TTC549 (cell line): ENCODE results near the gene PRKAG2.

Source experiments
- FAIRE-seq: peaks from 2 replicates; lab custom pipeline; 2012; peaks lifted over from hg19 to GRCh38; lab: Jason Lieb, UNC

PRKAG2 gene

GRCh38 chr7:151608031-151608551 lies 268.8 kb downstream of the PRKAG2 start:
- FAIRE-seq: no peak

- no peak for FAIRE-seq
Observed at GRCh38 chr7:151607464-151607867, 269.4 kb downstream of the PRKAG2 start.

DNA sequence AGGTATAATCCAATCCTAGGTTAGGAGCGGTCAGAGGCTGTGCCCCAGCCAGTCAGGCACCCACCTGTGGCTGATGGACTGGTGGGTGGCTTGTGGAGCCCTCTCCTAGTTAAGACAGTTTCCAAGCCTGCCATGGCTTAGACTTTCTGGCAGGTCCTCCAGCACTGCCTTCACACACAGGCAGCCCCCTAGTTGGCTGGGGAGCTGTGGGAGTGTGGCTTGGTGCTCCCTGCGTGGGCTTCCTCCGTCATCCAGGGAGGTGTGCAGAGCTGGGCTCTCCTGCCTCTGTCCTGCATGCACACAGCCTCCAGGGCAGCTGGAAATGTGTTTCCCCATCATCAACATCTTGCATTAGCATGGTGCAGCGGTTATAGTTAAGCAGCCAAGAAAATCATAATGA lies 273.0 kb downstream of the PRKAG2 start:
- FAIRE-seq: no peak

DNA sequence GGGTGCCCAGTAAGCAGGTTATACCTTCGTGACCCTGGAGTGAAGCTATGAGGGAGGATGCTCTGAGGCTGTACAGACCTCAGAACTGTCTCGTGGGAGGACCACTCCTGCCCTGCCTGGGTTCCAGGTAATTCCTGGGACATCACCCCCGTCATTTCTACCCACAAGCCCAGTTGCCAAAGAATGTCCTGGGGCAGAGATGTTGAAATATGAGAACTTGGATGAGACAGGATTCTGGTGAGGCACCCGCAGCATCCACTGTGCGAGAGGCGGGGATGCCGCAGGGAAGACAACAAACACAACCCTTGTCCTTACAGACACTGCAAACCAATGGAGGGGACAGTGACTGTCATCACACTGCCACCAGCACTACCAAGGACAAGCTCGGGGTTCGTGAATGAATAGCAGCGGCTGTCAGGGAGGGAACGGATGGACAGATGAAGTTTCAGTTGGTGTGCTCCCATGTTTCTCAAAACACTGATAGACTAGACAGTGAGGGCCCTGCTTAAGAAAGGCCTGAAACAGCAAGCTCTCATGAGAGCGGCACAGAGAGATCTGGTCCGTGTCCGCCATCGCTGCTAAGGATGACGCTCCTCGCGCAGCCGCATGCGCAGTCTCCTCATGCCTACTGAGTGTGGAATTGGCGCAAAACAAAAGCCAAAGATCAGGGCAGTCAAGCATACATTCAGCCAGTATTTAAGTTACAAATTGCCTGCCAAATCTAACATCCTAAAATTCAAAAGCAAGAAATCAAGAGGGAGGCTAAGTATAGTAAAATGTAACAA lies 275.2 kb downstream of the PRKAG2 start:
- FAIRE-seq: no peak

DNA sequence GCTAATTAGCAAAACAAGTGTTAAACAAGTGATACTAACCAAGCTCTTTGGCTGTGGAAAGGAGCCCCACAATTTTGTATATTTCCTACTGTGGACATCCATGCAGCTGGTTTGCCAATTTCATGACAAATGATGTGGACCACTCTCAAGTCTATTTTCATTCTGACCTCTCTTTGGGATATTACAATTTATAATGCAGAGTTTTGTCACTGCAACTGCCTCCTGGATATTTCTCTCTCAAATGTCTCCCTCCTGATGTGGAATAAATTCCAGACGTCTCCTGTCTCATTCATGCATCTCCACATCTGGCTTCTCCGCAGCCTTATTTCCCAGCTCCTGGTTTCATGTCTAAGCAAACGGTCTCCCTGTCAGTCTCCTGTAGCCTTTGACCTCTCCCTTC lies 276.6 kb downstream of the PRKAG2 start:
- no peak for FAIRE-seq

DNA sequence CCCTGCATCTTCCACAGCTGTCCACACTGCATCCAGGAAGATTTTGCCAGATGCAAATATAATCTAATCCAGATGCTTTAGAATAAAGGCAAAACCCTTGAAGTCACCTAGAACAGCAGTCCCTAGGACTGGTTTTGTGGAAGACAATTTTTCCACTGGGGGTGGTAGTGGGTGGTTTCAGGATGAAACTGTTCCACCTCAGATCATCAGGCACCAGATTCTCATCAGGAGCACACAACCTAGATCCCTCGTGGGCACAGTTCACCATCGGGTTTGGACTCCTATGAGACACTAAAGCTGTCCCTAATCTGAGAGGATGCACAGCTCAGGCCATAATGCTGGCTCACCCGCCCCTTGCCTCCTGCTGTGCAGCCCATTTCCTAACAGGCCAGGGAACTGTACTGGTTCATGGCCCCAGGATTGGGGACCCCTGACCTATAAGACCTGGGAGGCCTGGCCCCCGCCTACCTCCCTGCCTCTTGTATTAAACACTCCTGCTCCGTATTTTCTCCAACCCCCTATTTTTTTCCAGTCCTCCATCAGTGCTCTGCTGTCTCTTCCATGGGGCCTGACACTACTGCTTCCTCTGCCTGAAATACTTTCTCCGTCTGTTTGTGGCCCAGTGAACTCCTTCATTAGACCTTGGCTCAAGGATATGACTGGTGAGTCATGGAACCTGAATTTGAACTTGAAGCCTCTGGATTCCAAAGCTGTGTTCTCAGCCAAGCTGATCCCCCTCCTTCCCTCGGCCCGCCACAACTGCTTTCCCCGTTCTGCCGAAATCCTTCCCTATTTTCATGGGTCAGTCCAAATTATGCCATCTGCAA lies 277.3 kb downstream of the PRKAG2 start:
- FAIRE-seq: no peak

- no peak for FAIRE-seq
Observed at GRCh38 chr7:151597541-151598444, 279.1 kb downstream of the PRKAG2 start.

DNA sequence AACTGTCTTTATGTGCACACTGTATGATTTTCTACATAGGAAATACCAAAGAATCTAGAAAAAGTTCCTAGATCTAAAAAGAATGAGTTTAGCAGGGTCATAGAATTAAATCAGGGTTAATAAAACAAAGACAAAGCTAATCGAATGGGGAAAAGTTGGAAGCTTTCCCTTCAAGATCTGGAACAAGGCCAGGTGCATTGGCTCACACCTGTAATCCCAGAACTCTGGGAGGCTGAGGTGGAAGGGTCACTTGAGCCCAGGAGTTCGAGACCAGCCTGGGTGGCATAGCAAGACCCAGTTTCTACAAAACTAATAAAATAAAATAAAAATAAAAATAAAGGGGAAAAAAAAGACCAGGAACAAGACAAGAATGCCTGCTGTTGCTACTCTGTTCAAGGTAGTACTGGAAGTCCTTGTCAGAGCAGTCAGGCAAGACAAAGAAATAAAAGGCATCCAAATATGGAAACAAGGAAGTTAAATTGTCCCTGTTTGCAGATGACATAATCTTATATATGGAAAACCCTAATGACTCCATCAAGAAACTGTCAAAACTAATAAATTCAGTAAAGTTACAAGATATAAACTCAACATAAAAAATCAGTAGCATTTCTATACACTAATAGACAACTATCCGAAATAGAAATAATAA lies 281.1 kb downstream of the PRKAG2 start:
- no peak for FAIRE-seq

GRCh38 chr7:151592868-151593486 lies 283.9 kb downstream of the PRKAG2 start:
- FAIRE-seq: no peak

DNA sequence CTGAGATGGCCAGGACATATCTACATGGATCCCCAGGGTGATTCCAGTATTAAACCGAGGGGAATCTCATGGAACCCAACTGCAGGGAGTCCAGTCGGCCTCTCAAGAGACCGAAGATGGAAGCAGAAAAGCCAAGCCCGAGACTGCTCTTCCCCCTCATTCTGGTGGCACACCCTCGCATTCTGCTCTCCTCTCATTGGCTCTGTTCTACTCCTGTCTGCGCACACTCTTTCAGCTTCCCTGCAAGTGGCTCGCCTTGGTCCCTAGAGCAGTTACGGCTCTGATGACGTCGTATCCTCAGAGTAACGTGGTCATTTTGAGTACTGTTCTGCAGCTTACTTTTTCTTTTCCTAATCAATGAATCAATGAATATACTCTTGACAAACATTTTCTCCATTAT lies 284.6 kb downstream of the PRKAG2 start:
- no peak for FAIRE-seq

- FAIRE-seq: no peak
Observed at GRCh38 chr7:151591866-151592265, 285.0 kb downstream of the PRKAG2 start.

GRCh38 chr7:151590850-151591771 lies 285.8 kb downstream of the PRKAG2 start:
- FAIRE-seq: no peak

- FAIRE-seq: no peak
Observed at GRCh38 chr7:151590071-151590849, 286.7 kb downstream of the PRKAG2 start.

DNA sequence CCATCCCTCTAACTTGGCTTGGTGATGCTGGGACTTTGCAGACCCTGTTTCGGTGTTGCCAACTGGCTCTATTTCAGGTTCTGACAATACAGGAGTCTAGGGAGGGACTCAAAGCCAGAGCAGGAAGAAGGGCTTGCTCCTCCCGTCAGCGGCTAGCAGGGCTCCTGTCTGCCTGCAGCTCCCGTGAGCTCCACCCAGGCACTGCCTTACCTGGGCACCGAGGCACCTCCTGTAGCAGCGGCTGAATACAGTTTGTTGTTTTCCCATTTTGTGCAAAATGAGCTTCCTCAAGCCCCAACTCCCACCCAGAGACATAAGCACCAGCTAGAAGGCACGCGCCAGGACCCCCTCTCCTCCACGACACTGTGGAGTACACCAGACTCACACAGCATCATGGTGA lies 287.9 kb downstream of the PRKAG2 start:
- FAIRE-seq: no peak

GRCh38 chr7:151586531-151587260 lies 290.2 kb downstream of the PRKAG2 start:
- no peak for FAIRE-seq

DNA sequence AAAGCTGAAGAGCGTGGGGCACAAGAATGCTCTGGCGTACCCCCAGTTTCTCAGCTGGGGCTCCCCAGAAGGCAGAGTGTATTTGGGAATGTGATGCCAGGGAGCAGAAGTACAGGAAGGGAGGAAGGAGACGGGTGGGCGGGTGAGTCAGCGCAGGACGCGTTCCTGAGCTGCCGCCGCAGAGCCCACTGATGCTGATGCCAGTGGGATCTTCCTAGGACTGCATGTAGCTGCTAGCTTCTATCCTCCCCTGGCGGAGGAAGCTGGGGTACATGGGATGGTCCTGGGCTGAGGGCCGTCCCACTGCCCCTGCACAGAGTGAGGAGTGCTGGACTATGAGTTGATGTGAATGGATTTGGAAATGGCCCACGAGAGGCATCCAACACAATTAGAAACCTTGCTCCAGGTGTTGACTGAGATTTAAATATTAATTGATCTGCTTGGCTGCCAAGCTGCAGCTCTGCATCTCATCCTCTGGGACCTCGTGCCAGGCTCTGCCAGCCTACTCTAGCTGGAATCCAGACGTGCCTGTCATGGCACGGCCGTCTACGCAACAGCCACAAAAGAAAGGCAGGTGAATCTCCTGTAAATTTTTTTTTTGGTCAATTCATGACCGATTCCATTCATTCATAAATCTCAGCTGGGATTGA lies 291.0 kb downstream of the PRKAG2 start:
- no peak for FAIRE-seq

DNA sequence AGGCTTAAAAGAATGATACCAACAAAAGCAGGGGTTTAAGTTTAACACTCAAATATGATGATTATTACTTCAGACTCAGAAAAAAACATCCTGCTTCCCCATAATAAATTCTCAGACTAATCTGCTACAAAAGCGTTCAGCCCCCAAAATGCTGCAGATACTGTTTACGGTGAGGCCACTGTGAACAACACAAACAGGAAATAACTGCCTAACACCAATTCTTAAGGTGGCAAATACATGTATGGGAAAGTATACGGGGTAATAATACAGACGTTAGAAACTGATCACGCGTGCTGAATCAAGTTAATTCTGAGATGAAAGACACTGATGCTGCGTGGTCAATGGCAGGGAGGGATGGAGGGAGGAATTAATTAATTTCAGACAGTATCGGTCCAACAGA lies 295.2 kb downstream of the PRKAG2 start:
- no peak for FAIRE-seq

- FAIRE-seq: no peak
Observed at GRCh38 chr7:151579644-151580043, 297.3 kb downstream of the PRKAG2 start.
